AG08395 (cell line): ENCODE measurements around the gene NRARP.

Source experiments
- DNase-seq: peaks from one replicate; pipeline ENCODE4 v3.0.0; 2012; ENCODE audit warnings: mixed read lengths, low spot score

NRARP gene

GRCh38 chr9:137321726-137322361, 19.8 kb upstream of the NRARP start:
- no peak for DNase-seq

DNA sequence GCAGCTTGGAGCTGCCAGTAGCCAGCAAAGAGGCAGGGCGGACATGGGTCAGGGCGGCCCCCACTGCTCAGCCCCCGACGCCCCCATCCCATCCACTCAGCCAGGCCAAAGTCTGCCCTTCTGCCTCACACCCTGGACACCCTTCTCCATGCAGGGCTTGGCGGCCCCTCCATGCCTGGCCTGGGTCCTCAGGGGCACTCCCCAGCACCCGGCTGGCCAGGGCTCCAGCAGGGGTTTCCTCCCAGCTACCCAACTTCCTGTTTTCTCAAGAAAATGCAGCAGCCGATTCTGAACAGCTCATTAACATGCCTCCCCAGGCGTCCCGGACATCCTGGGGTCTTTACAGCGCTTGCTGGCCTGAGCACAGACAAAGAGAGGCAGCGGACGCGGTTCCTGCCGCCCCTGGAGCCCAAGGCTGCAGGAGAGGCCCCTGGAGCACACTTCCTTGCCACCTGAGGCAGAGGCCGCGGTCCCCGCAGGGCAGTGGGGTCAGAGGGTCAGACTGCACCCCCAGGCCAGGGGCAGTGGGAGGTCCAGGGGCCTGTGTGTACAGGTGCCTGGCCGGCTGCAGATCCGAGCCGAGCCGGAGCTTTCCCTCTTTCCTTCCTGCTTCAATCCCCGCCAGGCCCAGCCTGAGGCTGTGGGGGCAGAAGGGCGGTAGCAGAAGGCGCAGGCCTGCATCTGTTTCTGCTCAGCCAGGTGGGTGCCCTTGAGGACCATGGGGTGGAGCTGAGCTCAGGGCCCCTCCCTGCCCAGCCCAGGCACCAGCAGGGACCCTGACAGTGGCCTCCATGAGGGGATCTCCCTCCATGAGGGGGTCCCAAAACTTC, 18.7 kb upstream of the NRARP start:
- peak; percentile 1 for DNase-seq

DNA sequence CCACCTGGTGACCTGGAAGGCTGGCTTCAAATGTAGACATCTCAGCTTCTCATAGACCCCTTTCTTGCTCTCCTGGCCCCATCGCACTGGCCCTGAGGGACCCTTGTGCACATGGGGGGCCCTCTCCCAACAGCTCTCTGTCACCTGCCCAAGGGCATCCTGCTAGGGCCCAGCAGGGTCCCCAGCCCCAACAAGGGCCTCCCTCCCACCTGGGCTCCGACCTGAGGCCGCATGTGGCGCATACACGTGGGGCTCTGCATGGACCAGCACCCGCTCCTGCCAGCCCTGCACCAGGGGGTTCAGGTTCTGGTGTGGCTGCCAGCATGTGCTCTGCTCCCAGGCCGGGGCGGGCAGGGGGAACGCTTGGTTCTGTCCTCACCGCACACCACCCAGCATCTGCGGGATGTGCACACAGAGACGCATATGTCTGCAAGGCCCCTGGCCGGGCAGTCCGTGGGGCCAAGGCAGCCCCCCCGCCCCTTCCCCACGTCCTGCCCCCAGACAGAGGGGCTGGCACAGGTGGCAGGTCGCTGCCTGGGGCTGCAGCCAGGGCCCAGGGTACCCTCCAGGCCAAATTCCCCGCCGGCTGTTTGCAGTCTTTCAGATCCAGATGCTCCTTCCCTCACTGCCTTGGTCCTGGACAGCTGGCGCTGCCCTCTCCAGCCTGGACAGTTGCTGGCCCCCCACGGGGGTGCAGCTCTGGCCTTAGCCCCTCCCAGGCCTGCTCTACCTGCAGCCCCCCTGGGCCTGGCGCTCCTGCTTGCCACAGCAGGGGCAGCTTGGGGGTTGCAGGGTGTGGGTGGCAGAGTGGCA, 17.9 kb upstream of the NRARP start:
- DNase-seq: peak; percentile 1

- DNase-seq: peak; percentile 82
These were observed 17.1 kb upstream of the NRARP start for GRCh38 chr9:137319011-137319738.

DNA sequence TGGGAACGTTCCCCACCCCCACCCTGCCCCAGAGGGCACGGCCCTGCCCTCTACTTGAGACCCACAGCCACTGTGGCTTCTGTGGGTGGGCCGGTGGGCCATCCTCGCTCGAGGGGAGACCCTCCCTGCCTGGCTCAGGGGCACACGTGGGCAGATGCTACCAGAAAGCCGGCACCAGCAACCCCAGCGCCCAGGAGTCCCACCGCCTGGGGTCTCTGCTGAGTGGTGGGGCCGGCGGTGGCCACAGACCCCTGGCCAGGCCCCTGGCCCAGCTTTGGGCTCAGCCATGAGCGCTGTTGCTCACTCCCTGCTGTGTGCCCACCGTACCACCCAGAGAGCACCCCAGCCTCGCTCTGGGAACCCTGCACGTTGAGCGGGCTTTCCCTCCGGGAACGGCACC, 16.5 kb upstream of the NRARP start:
- DNase-seq: peak; percentile 0

DNA sequence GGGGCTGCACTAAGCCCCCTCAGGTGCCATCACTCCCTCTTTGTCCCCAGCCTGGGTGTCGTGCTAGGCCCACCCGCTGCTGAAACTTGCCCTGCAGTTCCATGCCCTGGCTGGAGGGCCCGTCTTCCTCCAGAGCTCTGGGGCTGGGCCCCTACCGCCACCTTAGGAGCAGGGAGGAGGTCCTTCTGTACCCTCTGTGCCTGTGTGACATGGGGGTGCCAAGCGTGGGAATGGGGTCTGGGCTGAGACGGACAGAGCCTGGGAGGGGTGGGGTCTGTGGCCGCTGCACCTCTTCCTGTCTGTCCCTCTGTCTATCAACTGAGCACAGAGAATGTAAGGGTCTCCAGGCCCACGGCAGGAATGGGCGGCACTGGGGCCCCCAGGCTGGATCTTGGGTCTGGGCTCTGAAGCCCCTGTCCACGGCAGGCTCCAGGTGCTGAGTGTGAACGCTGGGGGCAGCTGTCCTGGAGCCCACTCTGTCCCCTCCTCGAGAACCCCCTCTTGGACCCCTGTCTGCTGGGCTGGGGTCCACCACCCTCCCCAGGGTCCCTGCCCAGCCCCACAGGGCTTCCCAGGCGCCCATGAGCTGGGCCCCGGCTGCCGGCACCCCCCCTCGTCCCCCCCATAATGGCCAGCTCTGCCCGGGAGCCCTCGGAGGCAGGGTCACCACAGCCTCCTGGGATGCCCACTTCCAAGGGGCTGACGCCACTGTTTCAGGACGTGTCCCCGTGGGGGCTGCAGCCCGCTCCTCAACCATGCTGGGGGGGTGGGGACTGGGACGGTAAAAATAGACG, 15.8 kb upstream of the NRARP start:
- no peak for DNase-seq

GRCh38 chr9:137317021-137317717, 15.1 kb upstream of the NRARP start:
- DNase-seq: no peak

DNA sequence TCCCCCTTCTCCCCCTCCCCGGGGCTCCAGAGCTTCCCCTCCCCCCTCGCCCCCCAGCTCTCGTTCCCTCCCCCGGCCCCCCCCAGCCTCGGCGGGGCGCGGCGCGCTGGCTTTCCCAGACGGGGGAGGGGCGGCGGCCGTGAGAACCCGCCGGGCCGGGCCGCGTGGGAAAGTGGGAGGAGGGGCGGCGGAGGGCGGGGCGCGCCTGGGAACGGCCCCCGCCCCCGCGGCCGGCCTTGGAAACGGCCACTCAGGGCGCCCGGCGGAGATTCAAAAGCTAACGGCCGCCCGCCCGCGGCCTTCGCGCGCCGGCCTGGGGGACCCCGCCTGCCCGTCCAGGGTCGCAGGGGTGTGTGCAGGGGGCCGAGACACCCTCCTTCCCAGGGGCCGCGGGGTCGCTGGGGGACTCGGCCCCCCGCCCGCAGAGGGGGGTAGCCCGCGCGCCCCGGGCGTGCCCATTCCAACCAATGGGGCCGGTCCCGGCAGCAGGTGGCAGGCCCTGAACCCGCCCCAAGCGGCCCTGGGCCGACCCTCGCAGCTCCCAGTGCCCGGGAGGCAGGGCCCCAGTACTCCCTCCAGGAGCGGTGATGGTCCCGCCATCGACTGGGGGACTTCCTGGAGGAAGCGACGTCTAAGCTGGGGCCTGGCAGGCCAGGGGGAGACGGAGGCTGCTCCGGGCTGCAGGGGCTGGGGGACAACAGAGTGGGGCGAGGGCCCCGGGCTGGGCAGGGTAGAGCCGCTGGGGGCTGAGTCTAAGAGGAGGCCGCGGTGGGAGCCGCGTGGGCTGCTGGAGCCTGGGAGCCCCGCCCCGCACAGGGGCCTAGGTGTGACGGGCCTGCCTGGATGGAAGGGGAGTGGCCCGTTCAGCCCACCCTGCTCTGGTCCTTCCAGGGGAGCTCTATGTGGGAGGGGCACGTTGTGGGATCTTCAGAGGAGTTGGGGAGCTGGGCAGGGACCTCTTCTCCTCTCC, 14.2 kb upstream of the NRARP start:
- DNase-seq: peak; percentile 57

GRCh38 chr9:137315581-137316011, 13.5 kb upstream of the NRARP start:
- DNase-seq: no peak

GRCh38 chr9:137314561-137315560, 12.8 kb upstream of the NRARP start:
- no peak for DNase-seq

DNA sequence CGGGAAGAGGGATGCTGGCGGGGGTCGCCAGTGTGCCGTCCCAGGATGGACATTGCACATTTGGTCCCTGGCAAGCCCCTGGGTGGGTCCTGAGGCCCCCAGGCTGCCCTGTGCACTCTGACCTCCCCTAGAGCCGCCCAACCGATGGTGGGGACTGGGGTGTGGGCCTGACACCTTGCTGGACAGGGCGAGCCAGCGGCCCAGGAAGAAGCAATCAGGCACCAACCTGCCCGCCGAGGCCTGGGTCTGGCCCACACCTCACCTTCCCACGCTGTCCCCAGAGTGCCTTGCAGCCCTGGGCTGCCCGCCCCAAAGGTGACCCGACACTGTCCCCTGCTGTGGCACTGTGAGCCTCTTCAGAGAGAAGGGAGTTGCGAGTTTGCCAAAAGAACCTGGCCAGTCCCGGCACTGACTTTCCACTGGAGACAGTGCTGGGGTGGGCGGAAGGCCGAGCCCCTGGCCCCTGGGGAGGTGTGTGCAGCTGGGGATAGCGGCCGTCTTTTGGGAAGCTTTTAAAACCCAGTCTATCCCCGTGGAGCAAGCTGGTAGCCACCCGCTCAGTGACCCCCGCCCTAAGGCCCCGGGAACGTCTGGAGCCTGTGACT, 12.0 kb upstream of the NRARP start:
- no peak for DNase-seq

- no peak for DNase-seq
These were observed 11.4 kb upstream of the NRARP start for GRCh38 chr9:137313326-137313936.

DNA sequence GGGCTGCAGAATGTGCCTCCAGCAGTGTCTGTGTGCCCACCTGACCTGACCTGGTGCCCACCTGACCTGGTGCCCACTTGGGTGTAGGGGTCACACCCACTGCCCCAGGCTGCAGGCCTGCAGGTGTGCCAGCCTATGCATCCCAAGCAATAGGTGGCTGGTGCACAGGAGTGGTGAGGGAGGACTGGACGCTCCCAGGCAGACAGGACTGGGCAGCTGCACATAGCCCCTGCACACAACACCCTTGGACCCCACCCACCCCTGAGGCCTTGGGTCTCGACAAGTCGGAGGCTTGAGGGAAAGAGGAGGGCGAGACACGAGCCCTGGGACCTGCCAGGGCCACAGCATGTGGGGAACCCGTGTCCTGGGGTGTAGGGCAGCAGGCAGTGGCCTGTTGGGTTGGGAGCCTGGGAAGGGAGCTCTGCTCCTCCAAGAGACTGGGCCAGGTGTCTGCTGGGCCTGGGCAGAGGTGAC, 10.8 kb upstream of the NRARP start:
- DNase-seq: no peak

- no peak for DNase-seq
These were observed 10.1 kb upstream of the NRARP start for GRCh38 chr9:137311986-137312851.

DNA sequence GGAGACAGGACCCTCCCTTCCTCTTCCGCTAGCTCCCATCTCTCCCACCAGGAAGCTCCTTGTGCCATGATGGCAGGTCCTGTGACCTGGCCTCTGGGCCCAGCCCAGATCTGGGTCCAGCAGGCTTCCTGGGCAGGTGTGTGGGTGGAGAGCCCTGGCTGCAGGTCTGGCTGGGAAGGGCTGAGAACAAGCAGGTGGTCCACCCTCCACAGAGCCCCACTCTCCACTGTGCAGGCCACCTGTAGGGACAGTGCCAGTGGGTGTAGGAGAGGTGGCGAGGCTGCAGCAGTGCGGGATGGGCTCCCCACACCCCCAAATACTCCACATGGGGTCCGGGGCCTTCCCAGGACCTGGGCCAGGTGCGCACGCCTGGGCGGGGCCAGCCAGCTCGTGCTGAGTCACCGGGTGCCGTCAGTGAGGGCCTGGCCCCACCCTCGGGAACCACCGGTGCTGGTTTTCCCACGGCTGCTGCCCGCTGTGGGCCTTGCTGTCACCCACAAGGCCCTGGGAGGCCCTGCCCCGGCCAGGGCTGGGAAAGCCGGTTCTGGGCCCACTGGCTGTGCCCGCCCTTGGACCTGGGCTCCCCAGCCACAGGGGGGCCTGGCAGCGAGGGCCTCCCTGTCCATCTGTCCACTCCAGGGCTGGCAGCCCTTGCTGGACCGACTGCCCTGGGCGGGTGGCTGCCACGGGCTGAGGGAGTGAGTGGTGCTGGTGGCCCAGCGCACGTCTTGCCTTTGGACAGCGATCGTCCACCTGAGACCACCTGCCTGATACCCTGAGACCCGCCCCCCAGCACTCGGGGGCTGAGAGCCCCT, 9.3 kb upstream of the NRARP start:
- DNase-seq: no peak
